LNCaP clone FGC (cell line): ENCODE results near the gene CD46.

ENCODE experiments used
- DNase-seq: peaks from one replicate; pipeline ENCODE4 v3.0.0-alpha.2; 2011; ENCODE audit warnings: low read depth
- H3K4me3 ChIP-seq: 2 replicates; pipeline ENCODE4 v1.5.1; 2011; ENCODE audit warnings: mild to moderate bottlenecking, low read depth, low read length, control low read depth
- CTCF ChIP-seq: IDR thresholded peaks from 2 replicates; pipeline ENCODE4 v1.5.1; 2012; ENCODE audit warnings: mild to moderate bottlenecking; ENCODE audit not compliant: control insufficient read depth, insufficient read depth; ENCODE audit errors: extremely low read depth

The CD46 gene

GRCh38 chr1:207803678-207804077 is 51.8 kb downstream of the CD46 start:
- TF ChIP-seq CTCF = no peak
- DNase-seq = no peak
- H3K4me3 ChIP-seq = no peak overlapping the region

GRCh38 chr1:207804721-207805468 is 53.0 kb downstream of the CD46 start:
- no peak overlapping the region for H3K4me3 ChIP-seq
- no peak for TF ChIP-seq CTCF
- no peak for DNase-seq

DNA sequence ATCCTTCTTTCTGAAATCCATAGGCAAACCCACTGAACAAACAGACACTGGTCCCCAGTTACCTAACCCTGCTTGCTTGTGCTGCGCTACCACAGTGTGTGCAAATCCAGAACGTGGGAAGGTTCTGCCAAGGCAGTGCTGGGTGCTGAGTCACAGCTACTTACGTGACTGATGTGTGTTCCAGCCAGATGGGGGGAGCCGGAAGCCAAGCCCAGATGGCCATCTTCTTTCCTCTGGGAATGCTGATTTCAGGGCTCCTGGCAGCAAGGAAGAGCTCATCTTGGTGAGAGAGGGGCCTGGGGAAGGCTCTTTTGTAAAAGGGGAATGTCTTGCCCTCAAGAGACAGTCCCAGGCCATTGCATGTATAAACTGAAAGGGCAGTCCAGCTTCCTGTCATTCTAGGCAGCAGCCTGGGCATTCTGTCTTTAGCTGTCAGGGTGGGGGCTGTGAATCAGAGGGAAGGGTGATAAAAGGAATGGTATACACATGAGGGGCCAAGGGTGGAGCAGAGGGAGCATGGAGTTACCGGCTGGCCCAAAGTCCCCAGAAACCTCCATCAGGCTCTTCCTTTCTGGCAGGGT is 54.1 kb downstream of the CD46 start:
- no peak for DNase-seq
- no peak for TF ChIP-seq CTCF
- H3K4me3 ChIP-seq = no peak overlapping the region

DNA sequence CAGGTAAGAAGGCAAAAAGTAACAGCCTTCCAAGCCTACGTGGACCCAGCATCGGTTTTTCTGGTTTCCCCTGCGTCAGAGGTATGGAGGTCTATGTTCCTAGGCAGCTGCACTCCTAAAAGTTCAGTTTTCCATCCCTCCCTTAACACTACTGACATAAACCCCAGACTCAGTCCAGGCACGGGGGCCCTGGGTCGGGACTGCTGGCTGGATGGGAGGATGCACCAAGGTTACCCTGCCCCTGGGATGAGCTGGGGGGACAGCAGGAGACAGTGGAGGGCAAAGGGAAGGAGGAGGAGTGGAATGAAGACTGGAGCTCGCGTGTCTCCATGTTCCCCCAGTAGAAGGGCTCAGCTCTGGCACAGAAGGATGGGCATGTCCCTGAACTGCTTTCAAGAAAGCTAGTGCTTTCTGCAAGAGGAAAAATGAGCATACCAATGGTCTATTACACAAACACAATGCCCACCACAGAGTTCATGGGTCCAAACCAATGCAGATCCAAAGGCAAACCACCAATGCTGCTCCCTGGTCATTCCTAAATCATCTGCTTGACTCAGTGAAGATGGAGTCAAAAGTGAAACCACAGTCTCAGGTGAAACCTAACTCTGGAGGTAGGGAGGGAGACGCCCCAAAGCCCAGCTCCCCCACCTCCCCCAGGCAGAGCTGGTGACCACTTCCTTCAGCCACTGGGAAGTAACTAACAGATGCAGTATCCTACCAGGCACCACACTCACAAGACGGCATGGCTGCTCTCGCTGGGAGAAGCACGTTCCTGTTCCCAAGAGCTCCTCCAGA is 54.9 kb downstream of the CD46 start:
- DNase-seq = no peak
- H3K4me3 ChIP-seq = no peak overlapping the region
- no peak for TF ChIP-seq CTCF

- no peak for TF ChIP-seq CTCF
- DNase-seq = no peak
- H3K4me3 ChIP-seq = no peak overlapping the region
These were observed 55.5 kb downstream of the CD46 start for GRCh38 chr1:207807326-207807689.

DNA sequence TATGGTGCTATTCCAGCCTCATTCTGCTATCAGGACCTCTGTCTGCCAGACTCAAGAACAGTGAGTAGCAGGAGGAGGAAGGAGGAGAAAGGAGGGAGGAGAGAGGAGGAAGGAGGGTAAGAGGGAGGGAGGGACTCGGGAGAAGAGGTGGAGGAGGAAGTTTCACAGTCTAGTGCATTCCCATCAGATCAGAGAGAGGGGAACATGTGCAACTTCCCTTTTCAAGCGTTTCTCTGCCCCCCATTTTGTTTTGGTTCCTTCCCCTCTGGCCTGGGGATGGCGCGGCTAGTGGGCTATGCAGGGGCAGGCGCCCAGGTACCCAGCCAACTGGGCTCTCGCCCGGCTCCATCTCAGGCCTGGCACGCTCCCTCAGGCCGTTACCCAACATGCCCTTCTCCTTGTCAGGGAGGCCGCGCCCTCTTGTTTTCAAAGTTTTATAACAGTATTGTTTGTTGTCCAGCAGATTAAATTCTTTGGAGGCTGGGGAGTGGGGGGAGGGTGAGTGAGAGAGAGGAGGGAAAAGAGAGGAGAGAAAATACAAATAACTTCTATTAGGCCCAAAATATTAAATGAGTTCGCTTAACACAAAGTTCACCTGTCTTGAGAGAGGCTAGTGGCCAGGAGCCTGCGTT is 56.0 kb downstream of the CD46 start:
- no peak for DNase-seq
- no peak for TF ChIP-seq CTCF
- H3K4me3 ChIP-seq = no peak overlapping the region
